Neural cell (in vitro differentiated cells): ENCODE results near the gene ARSA.

Experiments
- EP300 ChIP-seq: fragments of 450-650 bp; conservative IDR thresholded peaks from 2 replicates; pipeline ENCODE4 v1.6.1; 2014; ENCODE audit warnings: antibody characterized with exemption, mild to moderate bottlenecking, moderate library complexity; ENCODE audit not compliant: poor library complexity, severe bottlenecking
- EZH2 ChIP-seq: fragments of 200-600, 300-800 bp; shearing (Covaris generic), sonication (generic); IDR thresholded peaks from 2 replicates; pipeline ENCODE4 v1.6.1; 2014; ENCODE audit warnings: antibody characterized with exemption, low read length, borderline replicate concordance, mild to moderate bottlenecking; ENCODE audit not compliant: insufficient read depth, poor library complexity, severe bottlenecking
- TF ChIP-seq, protein P1 (sequence below): fragments of 450-650 bp; IDR thresholded peaks from 2 replicates; pipeline ENCODE4 v1.5.1; 2014; ENCODE audit warnings: antibody characterized with exemption, mild to moderate bottlenecking, moderate library complexity; ENCODE audit not compliant: poor library complexity, severe bottlenecking

DNA sequence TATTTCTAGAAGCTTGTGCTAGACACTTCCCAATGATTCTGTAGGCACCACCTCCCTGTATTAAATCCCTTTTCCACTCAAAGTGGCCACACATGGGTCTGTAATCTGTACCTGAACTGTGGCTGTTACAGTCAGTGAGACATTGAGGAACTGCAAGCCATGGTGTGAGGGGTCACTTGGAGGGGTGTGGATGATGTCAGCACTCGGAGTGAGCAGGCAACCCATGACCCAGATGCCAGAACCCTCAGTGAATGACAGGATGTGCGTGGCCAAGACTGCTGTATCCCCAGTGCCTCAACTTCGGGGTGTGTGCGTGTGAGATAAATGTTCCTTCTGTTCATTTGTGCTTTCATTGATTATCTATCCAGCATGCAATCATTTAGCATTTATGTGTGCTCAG, 30.0 kb upstream of the ARSA start:
- no peak for TF ChIP-seq EP300
- TF ChIP-seq, protein P1, sequence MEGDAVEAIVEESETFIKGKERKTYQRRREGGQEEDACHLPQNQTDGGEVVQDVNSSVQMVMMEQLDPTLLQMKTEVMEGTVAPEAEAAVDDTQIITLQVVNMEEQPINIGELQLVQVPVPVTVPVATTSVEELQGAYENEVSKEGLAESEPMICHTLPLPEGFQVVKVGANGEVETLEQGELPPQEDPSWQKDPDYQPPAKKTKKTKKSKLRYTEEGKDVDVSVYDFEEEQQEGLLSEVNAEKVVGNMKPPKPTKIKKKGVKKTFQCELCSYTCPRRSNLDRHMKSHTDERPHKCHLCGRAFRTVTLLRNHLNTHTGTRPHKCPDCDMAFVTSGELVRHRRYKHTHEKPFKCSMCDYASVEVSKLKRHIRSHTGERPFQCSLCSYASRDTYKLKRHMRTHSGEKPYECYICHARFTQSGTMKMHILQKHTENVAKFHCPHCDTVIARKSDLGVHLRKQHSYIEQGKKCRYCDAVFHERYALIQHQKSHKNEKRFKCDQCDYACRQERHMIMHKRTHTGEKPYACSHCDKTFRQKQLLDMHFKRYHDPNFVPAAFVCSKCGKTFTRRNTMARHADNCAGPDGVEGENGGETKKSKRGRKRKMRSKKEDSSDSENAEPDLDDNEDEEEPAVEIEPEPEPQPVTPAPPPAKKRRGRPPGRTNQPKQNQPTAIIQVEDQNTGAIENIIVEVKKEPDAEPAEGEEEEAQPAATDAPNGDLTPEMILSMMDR: no peak
- no peak for TF ChIP-seq EZH2
